NCI-H748 (cell line): ENCODE data around the gene UBE2J2.
A peak's percentile ranks its signal among the peaks of the same experiment; 100 is the strongest.

ENCODE experiments used
- DNase-seq: peaks from one replicate; lab custom pipeline; 2025; ENCODE audit not compliant: unreplicated experiment; lab: John Stamatoyannopoulos, UW

The UBE2J2 gene

DNA sequence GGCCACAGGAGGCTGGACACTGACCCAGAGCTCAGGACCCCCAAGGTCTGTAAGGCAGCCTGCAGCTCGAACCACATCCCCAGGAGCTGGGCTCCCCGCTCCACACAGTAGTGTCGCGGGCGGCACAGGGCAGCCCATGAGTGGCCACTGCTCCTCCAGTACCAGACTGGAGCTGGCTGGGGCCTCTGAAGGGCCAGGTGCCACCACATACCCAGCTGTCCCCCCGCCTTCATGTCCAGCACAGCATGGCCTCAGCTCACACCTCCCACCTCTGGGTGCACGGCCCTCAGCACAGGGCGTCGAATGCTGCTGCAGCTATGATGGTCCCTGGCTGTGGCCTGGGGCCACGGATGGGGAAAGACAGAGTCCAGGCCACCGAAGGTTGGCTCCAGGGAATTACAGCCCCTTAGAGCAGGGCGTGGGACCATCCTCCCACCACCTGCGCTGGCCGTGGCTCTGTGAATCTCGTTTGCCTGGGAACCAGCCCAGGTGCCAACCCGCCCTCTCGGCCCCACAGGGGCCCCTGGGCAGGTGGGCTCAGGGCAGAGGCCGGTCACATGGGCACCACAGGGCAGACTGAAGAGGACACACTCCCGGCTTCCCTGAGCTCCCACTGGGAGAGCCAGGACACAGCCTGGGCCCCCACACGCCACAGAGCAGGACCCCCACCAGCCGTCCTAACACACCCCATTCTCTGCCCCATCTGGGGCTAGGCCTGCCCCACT lies 57.6 kb downstream of the UBE2J2 start:
- DNase-seq, result no peak

DNA sequence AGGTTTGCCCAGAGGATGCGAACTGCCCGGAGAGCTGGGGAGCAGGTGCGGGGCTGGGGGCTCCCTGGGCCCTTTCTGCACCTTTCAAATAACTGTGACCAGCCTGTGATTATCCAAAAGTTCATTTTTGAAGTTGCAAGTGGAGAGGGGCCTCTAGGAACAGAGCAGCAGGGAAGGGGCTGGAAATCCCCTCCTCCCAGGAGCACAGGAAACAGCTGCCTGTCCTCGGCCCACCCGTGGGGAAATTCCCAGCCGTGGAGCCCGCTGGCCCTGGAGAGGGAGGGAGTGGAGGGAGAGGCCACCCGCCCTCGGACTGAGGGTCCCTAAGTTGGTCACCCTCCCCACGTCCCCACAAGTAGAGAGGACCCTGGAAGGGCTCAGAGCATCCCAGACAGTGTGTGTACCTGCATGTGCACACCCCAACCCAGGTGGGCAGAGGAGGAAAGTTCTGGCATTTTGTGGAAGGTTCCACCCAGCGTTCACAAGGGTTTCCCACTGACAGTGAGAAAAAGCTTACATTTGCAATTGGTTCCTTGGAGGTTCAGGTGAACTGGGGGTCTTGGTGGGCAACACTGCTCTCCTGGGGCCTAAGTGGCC lies 58.5 kb downstream of the UBE2J2 start:
- DNase-seq, result no peak

DNA sequence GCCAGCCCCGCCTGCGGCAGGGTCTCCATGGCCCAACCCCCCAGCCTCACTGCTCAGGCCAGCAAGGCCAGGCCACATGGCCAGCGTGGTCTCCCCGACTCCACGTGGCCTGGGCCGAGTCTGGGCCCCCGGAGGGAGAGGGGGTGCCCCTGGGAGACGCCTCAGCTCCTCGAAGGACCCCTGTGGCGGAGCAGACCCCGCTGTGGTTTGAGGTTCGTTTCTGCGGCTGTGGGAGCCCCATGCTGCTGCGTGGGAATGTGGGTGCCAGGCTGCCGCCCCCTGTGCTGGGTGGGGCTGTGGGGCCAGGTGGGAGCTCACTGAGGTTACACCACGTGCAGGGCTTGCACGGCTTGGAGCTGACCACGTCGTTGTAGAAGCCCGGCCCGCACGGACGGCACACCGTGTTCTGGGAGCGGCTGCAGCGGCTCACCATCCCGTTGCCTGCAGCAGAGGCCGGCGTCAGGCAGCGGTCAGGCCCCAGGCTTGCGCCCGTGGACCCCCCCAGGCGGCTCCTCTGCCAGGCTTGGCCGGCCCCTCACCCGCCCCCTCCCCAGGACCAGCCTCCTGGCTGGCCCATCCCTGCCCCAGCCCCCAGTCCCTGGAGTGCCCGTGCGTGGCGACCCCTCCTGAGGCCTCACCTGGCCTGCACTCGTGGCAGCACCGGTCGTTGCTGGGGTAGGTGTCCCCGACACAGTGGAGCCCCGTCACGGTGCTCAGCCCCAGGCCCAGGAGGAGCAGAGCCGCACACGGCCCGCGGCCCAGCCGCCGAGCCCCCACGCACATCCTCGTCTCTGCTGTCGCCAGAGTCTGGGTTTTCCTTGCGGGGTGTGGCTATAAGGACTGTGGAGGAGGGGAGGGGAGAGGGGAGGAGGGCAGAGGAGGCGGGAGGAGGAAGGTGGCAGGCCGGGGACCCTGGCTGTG lies 60.0 kb downstream of the UBE2J2 start, which contains the start of gene TNFRSF4:
TNFRSF4 (minus strand) TSS at position 809 of the 921 bp plus-strand sequence; CDS start at position 783, 26 bp downstream.
- no peak for DNase-seq

DNA sequence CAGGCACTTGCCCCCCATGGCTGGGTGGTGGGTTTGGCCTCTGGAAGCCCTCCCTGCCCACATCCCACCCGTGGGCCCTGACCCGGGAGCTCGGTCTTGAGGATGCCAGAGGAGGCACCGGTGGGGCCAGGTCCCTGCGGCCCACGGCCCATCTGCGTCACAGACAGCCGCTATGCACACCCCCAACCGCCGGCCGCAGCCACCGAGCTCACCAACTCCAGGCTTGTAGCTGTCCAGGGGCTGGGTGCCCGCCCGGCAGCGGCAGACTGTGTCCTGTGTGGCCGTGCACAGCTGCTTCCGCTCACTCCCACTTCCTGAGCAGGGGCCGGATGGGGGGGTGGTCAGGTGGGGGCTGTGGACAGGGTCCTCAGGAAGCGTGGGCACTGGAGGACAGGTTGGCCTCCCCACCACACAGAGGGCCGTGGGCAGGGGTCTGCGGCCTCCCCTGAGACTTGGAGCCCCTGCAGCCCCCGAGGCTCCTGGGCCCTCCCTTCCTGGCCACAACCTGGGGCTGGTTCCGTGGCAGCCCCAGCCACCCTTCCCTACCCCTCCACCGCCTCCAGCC lies 60.8 kb downstream of the UBE2J2 start:
- DNase-seq, result no peak

DNA sequence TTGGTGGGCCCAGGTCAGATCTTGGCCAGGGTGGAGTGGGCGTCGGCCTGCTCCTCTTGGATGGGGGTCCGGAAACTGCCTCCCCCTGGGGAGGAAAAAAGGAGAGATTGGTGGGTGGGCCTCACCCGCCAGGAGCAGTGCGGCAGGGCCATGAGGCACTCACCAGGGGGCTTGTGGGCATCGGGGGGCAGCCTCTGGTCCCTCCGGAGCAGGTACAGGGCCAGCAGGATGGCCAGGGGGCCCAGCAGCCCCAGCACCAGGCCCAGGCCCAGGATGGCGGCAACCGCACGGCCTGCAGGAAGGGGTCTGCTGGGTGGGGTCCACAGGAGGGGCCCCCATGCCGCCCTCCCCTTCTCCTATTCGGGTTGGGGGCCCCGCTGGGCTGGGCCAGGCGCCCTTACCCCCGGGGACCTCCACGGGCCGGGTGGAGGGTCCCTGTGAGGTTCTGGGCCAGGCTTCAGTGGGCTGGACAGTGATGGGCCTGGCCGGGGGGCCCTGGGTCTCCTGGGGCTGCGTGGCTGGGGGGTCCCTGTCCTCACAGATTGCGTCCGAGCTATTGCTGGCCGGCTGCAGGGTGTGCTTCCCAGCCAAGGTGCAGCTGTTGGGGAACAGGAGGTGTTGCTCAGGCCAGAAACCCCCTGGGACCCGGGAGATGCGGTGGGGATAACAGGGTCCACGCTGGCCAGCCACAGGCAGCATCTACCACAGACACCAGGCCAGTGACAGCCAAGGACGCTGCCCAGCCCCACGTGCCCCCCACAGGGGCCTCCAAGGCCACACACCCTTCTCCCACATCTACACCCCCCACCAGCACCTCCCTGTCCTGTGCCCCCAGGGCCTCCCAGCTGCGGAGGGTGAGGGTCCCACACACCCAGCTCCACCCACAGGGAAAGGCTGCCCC lies 61.9 kb downstream of the UBE2J2 start:
- no peak for DNase-seq

DNA sequence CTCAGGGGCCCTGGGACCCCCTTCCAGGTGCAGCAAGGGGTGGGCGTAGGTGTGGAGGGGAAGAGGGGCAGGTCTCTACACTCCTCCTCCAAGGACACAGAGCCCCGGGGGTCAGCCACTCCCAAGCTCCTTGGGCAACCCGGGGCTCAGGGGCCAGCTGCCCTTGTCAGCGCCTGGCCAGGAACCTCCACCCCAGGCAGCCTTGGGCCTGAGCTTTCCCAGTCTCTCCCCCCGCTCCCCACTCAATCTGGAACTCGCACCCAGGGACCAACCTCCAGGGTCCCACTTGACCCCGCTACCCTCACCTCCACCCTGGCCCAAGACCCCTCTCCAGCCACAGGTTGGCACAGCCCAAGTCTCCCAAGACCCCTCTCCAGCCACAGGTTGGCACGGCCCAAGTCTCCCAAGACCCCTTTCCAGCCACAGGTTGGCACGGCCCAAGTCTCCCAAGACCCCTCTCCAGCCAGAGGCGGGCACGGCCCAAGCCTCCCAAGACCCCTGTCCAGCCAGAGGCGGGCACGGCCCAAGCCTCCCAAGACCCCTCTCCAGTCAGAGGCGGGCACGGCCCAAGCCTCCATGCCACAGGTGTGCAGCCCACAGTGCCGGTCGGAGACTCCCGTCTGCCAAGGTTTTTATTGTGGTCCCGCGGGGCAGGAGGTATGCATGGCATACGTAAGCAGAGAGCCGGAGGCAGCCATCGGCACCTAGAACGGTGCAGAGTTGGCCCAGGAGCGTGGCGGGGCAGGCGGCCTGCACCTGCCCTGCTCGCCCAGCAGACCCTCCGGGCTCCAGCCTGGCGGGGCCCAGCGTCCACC lies 62.7 kb downstream of the UBE2J2 start:
- no peak for DNase-seq

DNA sequence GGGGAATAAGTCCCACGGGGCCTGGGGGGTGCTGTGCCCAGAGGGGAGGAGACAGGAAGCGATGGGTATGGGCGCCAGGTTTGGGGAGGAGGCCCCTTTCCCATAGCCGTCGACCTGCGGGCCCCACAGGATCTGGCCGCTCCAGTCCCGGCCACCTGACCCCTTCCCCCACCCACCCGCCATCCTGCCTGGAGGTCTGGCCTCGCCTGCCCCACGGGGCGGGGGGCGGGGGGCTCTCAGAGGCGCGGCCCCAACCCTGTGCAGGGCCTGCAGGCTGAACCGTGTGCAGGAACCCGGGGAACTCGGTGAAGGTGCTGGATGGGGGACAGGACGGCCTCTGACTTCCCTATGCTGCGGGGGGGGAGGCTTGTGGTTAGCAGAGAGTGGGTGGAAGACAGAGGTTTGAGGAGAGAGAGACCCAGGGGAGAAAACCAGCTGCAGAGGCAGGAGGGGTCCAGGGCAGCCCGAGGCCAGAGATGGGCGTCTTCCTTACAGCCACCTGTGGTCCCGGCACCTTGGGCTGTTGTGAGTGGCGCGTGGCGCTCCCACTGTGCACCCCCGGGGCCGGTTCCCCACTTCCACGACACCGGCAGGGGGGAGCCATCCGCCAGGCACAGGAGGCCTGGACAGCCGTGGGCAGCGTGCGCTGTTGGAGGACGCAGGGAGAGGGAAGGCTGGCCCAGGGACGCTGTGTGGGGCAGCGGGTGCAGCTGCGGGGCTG lies 64.8 kb downstream of the UBE2J2 start:
- no peak for DNase-seq

DNA sequence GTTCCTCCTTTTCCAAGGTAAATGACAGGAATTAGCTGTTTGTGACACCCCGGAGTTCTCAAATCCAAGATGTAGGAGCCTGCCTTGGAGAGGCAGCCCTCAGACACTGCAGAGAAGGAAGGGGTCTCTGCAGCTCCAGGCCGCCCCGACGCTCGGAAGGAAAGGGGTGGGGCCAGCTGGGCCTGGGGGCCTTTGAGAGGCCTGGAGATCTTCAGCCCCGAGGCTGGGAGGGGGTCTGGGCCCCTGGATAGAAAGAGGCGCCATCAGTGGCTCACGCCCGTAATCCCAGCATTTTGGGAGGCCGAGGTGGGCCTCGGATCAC lies 66.1 kb downstream of the UBE2J2 start:
- DNase-seq, result no peak

DNA sequence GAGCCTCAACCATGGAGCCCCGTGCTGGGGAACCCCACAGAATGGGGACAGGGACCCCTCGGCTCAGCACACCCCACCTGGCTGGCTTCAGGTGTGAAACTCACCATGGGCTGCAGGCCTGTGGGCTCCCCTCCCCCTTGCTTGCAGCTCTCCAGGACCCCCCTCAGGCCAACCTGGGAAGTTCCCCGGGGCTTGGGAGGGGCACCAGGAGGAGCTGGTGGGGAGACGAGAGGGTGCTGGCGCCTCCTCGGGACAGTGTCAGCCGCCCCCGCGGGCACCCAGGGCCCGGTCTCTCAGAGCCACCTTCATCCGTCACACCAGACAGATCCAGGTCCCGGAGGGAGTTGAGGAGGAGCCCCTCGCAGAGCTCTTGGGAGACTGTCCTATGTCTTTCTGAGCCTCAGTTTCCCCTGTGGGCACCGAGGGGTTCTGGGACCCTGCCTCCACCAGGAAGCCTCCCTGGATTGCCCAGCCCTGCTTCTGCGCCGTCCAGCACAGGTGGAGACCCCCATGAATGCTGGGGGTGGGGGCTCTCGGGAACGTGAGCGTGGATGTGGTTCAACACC lies 66.6 kb downstream of the UBE2J2 start:
- no peak for DNase-seq

DNA sequence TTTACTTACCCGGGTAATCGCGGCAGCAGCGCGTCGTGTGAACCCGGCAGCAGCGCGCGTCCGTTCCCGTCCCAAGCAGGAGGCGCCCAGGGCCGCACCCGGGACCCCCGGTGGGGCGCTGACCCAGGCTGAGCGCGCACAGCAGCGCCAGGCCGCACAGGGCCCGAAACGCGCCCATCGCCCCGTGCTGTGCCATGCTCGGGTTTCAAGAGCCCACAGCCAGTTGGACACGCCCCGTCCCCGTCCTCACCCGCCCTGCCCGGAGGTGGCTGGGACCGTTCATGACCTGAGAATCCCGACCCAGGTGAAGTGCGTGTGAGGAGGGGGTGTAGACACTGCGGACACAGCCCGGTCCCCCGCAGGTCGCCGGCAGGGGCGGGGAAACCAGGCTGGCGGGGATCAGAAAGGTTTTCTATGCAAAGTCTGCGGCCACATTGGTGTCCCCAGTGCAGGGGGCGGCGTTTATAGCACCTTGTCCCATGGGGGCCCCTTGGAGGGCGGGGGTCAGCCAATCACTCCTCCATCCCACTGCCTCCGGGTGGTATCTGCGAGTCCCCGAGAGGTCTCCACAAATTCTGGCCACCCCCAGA lies 67.2 kb downstream of the UBE2J2 start, which contains the start of gene TNFRSF18:
TNFRSF18 (minus strand) TSS at position 217 of the 590 bp plus-strand sequence; CDS start at position 196, 21 bp downstream.
- peak; percentile 52 for DNase-seq

DNA sequence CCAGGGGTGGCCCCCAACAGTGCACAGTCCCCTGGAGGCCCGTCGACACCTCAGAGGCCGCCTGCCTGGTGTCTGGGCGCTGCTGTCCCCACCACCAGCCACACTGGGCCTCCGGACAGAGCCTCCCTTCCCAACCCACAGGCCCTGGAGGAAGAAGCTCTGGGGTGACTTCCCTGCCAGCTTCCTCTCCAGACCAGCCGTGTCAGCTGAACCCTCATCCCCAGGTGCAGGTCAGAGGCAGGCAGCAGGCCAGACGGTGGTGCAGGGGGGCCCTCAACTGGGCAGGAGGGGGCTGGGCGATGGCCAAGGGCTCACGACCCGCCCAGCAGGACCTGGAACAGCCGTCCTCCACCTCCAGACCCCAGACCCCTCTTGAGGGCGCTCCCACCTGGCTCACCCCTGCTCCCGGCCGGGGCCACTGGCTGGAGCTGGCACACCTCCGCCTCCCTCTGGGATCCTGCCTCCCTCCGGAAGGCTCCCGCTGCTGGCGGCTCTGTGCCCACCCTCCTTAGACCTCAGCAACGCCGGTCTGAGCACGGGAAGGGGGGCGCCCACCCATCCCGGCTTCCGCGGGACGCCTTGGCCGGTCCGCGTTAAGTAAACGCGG lies 67.8 kb downstream of the UBE2J2 start:
- no peak for DNase-seq

DNA sequence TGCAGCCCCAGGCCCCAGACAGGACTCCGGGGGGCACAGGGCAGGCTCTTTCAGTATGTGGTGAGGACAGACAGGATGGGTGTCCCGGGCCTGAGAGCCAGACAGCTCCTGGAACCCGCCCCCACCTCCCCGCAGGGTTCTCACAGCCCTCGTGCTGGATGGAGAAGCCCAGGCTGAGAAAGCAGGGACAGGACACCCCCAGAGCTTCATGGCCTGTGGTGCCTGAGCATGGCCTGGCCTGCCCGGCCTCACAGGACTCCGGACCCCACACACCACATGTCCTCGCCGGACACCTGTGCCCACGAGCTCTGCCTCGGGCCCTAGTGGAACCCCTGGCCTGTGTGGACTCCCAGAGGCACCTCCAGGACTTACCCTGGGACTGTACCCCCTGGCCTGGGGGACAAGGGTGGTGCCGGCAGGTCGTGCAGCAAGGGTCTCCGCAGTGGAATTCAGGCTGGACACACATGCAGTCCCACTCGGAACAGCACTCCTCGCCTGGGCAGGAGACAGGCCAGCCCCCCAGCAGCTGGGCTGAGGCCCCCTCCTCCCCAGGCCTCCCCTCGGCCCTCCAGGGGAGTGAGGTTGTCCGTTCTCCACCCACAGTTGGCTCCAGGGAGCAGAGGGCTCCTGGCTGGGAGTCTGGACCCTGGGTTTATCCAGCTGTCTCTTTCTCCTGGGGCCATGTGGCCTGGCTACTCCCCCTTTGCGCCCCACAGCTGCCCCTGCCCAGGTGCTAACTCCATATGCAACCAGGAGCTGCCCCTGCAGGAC lies 68.5 kb downstream of the UBE2J2 start:
- DNase-seq, result no peak

DNA sequence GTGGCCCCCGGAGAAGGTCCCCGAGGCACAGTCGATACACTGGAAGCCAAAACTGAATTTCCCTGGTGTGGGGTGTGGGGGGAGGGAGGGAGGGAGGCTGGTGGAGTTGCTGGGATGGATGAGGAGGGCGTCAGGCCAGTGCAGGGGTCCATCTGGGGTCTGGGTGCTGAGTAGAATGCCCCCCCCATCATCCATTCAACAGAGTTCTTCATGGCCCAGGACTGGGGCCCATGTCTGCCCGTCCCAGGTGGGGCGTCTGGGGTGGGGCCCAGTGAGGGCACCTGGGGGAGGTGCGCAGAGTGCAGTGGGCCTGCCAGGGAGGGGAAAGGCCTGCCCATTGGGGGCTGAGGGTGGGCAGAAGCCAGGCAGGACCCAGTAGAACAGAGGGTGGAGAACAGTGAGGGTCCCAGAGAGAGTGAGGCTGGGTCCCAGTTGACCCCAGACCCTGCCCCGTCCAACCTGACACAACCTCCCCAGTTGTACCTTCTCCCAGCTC lies 69.2 kb downstream of the UBE2J2 start:
- no peak for DNase-seq
